Colonic mucosa (tissue), 4 donors: Measurements from ENCODE around the gene ADH1C. TPM values are rescaled to one million over a fixed set of nuclear protein-coding genes. Genes with fewer than 3 reads are reported as not detected.
A peak's percentile ranks its signal among the peaks of the same experiment; 100 is the strongest.

Source experiments
- DNase-seq: peaks from one replicate; pipeline ENCODE4 v3.0.0-alpha.2; 2020
- H3K27ac ChIP-seq: fragments of 200-600 bp; one replicate; pipeline ENCODE4 v1.8.0; 2021
- H3K27me3 ChIP-seq: fragments of 200-600 bp; one replicate; pipeline ENCODE4 v1.8.0; 2021
- H3K36me3 ChIP-seq: fragments of 200-600 bp; one replicate; pipeline ENCODE4 v1.8.0; 2021
- H3K4me1 ChIP-seq: fragments of 200-600 bp; one replicate; pipeline ENCODE4 v1.8.0; 2021; ENCODE audit warnings: mild to moderate bottlenecking
- H3K4me3 ChIP-seq: fragments of 200-600 bp; one replicate; pipeline ENCODE4 v1.8.0; 2021
- H3K9ac ChIP-seq, 2 donors: one replicate each; pipeline ENCODE4 v1.7.0; 2013; ENCODE audit warnings: control low read depth in 2 of 2, low read depth in 2 of 2, low read length in 2 of 2
- H3K9me3 ChIP-seq: fragments of 200-600 bp; one replicate; pipeline ENCODE4 v1.8.0; 2021
- intact Hi-C: fragments of 100-400 bp; cut with DNase I; formaldehyde crosslinking; loops from one replicate; pipeline ENCODE4 v1.14.1; 2022
- total RNA-seq, 2 donors: library from RNA; stranded (reverse); fragmentation: NEBNext Ultra II Directional in 1 of 2; extraction: Animal tissue kit (Norgen Biotek cat#: 25700) in 1 of 2; gene quantifications; one replicate each; pipeline ENCODE4 v1.2.1, GENCODE V29; 2021
- TF ChIP-seq, protein P1 (sequence below): fragments of 200-600 bp; IDR thresholded peaks from one replicate; pipeline ENCODE4 v1.8.0; 2022; ENCODE audit warnings: antibody characterized with exemption, mild to moderate bottlenecking
- donor health status: healthy.
- donor health status: DM: no; HTN: no; CAD: no.
- donor health status: DM: no; HTN: no; CAD: no.

Gene ADH1C
- total RNA-seq, 2 donors from 2014 or later, result 140 to 240 TPM

DNA sequence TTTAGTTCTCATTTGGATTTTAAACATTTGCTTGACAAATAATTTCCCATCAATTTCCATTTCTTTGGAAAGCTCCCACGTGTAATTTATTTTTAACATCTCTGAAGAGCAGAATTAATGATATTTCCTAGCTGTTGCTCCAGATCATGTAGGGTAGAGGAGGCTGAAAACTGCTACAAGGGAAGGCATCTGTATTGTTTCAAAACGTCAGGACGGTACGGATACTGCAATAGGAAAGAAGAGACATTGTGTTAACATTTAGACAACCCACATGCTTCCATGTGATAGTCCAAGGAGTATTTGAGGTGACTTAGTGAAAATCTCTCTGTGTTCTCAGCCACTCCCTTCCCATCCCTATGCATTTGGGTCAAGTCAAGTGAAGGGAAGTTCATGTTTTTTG lies 16.0 kb downstream of the ADH1C start:
- TF ChIP-seq, protein P1, sequence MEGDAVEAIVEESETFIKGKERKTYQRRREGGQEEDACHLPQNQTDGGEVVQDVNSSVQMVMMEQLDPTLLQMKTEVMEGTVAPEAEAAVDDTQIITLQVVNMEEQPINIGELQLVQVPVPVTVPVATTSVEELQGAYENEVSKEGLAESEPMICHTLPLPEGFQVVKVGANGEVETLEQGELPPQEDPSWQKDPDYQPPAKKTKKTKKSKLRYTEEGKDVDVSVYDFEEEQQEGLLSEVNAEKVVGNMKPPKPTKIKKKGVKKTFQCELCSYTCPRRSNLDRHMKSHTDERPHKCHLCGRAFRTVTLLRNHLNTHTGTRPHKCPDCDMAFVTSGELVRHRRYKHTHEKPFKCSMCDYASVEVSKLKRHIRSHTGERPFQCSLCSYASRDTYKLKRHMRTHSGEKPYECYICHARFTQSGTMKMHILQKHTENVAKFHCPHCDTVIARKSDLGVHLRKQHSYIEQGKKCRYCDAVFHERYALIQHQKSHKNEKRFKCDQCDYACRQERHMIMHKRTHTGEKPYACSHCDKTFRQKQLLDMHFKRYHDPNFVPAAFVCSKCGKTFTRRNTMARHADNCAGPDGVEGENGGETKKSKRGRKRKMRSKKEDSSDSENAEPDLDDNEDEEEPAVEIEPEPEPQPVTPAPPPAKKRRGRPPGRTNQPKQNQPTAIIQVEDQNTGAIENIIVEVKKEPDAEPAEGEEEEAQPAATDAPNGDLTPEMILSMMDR, result no peak
- no peak for DNase-seq
- Histone ChIP-seq H3K27ac (no peak overlapping the region), H3K9me3 (no peaks in the 10 kb centered on the region), H3K27me3 (no peaks in the 10 kb centered on the region), H3K4me3 (no peak overlapping the region), H3K36me3 (no peaks in the 10 kb centered on the region), H3K9ac (no peak overlapping the region), H3K4me1 (no peaks in the 10 kb centered on the region)
- intact Hi-C loops, result no loop called here

DNA sequence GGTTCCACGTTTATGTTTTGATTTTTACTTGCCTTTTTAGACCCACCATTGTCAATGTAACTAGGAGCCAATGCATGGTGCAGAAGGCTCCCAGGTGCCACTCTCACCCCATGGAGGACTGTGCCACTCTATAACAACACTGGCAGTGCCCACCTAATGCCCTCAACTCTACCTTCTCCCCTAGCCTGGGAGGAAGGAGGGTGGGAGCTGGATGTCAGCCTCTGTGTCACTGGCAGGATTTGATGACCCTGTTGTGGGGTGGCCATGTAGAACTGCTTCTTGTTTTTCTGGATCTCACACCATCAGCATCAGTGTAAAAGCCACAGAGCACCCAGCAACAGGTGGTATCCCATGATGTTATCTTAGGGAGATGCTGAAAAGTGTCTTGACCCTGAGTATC lies 17.7 kb downstream of the ADH1C start:
- Histone ChIP-seq H3K4me3 (no peak overlapping the region), H3K9me3 (no peaks in the 10 kb centered on the region), H3K4me1 (no peaks in the 10 kb centered on the region), H3K9ac (no peak overlapping the region), H3K27me3 (no peaks in the 10 kb centered on the region), H3K27ac (no peak overlapping the region), H3K36me3 (no peaks in the 10 kb centered on the region)
- intact Hi-C loops, result no loop called here
- no peak for DNase-seq
- TF ChIP-seq, protein P1, result no peak

DNA sequence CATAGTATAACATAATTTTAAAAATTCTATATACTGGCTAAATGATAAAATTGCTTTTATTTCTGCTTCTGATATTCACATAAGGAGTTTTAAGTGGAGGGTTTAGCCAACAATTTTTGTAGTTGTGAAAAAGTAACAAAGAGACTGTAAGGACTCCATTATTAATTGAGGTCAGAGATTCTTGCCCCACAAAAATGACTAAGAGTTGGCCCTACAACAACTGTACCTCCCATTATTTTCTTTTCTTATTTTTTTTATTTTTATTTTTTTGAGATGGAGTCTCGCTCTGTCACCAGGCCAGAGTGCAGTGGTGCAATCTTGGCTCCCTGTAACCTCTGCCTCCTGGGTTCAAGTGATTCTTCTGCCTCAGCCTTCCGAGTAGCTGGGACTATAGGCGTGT lies 21.9 kb downstream of the ADH1C start:
- intact Hi-C loops, result no loop called here
- H3K9ac ChIP-seq, result no peak overlapping the region
- no peaks in the 10 kb centered on the region for H3K36me3 ChIP-seq
- H3K27me3 ChIP-seq, result no peaks in the 10 kb centered on the region
- DNase-seq, result no peak
- no peaks in the 10 kb centered on the region for H3K9me3 ChIP-seq
- no peak overlapping the region for H3K27ac ChIP-seq
- no peak overlapping the region for H3K4me3 ChIP-seq
- H3K4me1 ChIP-seq, result no peaks in the 10 kb centered on the region
- TF ChIP-seq, protein P1, result no peak

DNA sequence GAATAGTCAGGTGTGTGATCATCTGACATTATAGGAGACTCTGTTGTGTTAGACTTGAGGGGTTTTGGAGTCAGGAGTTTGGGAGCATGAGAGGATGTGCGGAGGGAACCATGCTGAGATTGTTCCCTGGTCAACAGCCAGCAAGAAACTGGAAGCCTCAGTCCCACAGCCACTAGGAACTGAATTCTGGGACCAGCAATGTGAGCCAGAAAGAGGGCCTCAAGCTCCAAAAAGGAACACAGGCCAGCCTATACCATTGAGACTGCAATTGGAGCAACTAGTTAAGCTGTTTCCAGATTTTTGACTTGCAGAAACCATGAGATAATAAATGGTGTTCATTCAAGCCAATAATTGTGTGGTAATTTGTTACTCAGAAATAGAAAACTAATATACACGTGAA lies 22.7 kb downstream of the ADH1C start:
- Histone ChIP-seq H3K27ac (no peak overlapping the region), H3K9me3 (no peaks in the 10 kb centered on the region), H3K4me1 (no peaks in the 10 kb centered on the region), H3K9ac (no peak overlapping the region), H3K27me3 (no peaks in the 10 kb centered on the region), H3K36me3 (no peaks in the 10 kb centered on the region), H3K4me3 (no peak overlapping the region)
- TF ChIP-seq, protein P1, result no peak
- no peak for DNase-seq
- intact Hi-C loops, result no loop called here

DNA sequence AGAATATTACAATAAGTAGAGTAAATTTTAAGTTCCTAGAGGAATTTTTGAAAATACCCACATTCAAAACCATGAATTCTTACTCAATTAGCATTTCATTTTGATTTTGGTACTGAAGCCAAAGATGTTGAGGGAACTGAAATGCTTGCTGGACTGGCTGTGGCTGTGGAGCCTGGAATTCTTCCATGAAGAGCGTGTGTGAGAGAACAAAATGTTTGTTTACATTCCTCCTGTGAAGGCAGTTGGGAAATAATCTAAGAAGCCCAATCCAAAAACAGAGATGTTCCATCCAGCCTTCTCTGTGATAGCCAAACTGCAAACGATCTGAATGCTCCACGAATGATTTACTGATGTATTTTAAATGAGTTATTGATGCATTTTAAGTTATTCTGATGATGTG lies 27.6 kb downstream of the ADH1C start:
- Histone ChIP-seq H3K9ac (no peak overlapping the region), H3K27ac (no peak overlapping the region), H3K4me1 (no peaks in the 10 kb centered on the region), H3K36me3 (no peaks in the 10 kb centered on the region), H3K4me3 (no peak overlapping the region), H3K27me3 (no peaks in the 10 kb centered on the region), H3K9me3 (no peaks in the 10 kb centered on the region)
- intact Hi-C loops, result no loop called here
- TF ChIP-seq, protein P1, result no peak
- peak; percentile 42 for DNase-seq

DNA sequence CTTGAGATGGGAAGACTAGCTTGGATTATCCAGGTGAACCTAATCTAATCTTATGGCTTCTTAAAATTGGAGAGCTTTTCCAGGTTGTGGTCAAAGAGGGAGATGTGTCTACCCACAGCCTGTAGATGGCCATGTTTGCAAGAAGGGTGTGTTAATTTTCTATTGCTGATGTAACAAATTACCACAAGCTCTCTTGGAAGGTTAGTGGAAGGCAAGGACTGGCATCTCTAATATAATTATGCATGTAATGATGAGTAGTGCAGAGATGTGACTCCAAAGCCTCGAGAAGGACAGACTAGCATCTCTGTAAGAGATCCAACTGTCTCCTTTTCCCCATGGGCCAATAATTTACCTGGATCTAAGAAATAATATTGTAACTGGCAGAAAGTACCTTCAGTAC lies 28.2 kb downstream of the ADH1C start:
- H3K27ac ChIP-seq, result no peak overlapping the region
- no peak overlapping the region for H3K4me3 ChIP-seq
- DNase-seq, result no peak
- H3K36me3 ChIP-seq, result no peaks in the 10 kb centered on the region
- no peak overlapping the region for H3K9ac ChIP-seq
- intact Hi-C loops, result no loop called here
- H3K9me3 ChIP-seq, result no peaks in the 10 kb centered on the region
- no peaks in the 10 kb centered on the region for H3K4me1 ChIP-seq
- TF ChIP-seq, protein P1, result no peak
- no peaks in the 10 kb centered on the region for H3K27me3 ChIP-seq
